Vagina (tissue), 2 donors: ENCODE measurements around the gene NTRK3. TPM values are rescaled to one million over a fixed set of nuclear protein-coding genes. Genes with fewer than 3 reads are reported as not detected.

Experiments
- DNase-seq, 2 donors: peaks; one replicate each; pipeline ENCODE4 v3.0.0-alpha.2; 2017; ENCODE audit errors: extremely low spot score in 2 of 2
- H3K27ac ChIP-seq: fragments of 200-600 bp; sonication (generic); one replicate; pipeline ENCODE4 v1.5.1; 2019
- H3K27me3 ChIP-seq: fragments of 200-600 bp; sonication (generic); one replicate; pipeline ENCODE4 v1.5.1; 2019
- H3K36me3 ChIP-seq, 2 donors: fragments of 200-600 bp; sonication (generic); one replicate each; pipeline ENCODE4 v1.5.1; 2017 to 2019
- H3K4me1 ChIP-seq: fragments of 200-600 bp; sonication (generic); one replicate; pipeline ENCODE4 v1.5.1; 2019
- H3K4me3 ChIP-seq, 2 donors: fragments of 200-600 bp; sonication (generic); 1 replicate in 1 of 2; 2 replicates in 1 of 2; pipeline ENCODE4 v1.5.1; 2016 to 2019
- H3K9me3 ChIP-seq: fragments of 200-600 bp; sonication (generic); one replicate; pipeline ENCODE4 v1.5.1; 2019
- POLR2A ChIP-seq, 2 donors: fragments of 450-650 bp; IDR thresholded peaks; one replicate each; pipeline ENCODE4 v1.6.1; 2017; ENCODE audit warnings: antibody characterized with exemption in 2 of 2, mild to moderate bottlenecking in 2 of 2, moderate library complexity in 2 of 2
- POLR2AphosphoS5 ChIP-seq, 2 donors: sonication (generic); formaldehyde crosslinking; IDR thresholded peaks; one replicate each; pipeline ENCODE4 v1.9.0; 2017; ENCODE audit warnings: antibody characterized with exemption in 2 of 2, mild to moderate bottlenecking in 2 of 2, low read depth in 1 of 2; ENCODE audit not compliant: insufficient read depth in 1 of 2
- intact Hi-C: fragments of 100-400 bp; cut with DNase I; formaldehyde crosslinking; loops from one replicate; pipeline ENCODE4 v1.15.1; 2023
- small RNA-seq: library from RNA; depleted of rRNA; stranded (forward); fragments of <200 nt; gene quantifications from one replicate; pipeline ENCODE3, GENCODE V24; 2016
- total RNA-seq: library from RNA; depleted of rRNA; stranded (reverse); fragments of >200 nt; gene quantifications from one replicate; pipeline ENCODE4 v1.2.3, GENCODE V29; 2016
- TF ChIP-seq, protein P1 (sequence below), 3 experiments: fragments of 450-650 bp in 2 of 3; fragments of 200-600 bp in 1 of 3; sonication (generic) in 1 of 3; IDR thresholded peaks; one replicate each; pipeline ENCODE4 v1.5.1; 2017 to 2019; ENCODE audit warnings: antibody characterized with exemption in 3 of 3, mild to moderate bottlenecking in 2 of 3, moderate library complexity in 2 of 3

NTRK3 gene
- total RNA-seq, 1 donor from 2014 or later, result 4.9 TPM

DNA sequence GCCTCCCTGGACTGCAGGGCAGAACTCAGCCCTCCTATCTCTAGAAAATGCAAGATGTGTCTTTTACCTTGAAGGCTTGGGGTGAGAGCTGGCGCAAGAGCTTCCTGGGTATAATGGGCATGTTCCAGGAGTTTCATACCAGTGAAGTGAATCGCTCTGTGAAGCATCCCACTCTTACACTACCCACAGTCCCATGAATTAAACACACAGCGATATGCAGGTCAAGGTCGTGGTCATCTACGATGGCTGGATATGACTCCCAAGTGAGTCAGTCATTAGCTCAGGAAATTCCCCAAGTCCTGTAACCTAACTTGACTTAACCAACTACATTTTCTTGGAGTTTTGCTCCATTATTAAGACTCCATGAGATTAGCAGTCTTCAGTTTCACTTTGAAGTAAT lies 439.7 kb downstream of the NTRK3 start:
- no peak for DNase-seq
- intact Hi-C loops, result no loop called here

DNA sequence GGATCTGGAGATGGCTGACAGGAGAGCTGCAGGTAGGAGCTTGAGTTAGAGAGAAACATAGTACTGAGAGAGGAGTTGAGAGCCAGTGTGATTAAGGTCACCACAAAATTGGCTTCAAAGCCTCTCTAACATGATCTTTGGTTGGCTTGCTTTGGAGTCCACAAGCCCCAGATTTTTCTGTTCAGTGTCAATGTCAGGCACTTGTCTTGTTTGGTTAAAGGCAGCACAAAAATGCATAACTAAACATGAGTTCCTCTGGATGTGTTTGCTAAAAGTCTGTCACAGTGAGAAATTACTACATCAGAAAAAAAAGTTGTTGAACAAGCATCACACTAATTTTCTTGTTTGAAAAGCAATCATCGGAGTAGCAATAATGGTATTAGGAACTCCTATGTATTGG lies 440.5 kb downstream of the NTRK3 start:
- Histone ChIP-seq H3K4me1 (no peaks in the 10 kb centered on the region), H3K27me3 (no peaks in the 10 kb centered on the region), H3K36me3 (no peaks in the 10 kb centered on the region), H3K27ac (no peak overlapping the region), H3K4me3 (no peak overlapping the region), H3K9me3 (no peaks in the 10 kb centered on the region)
- no peak for DNase-seq
- intact Hi-C loops, result no loop called here
- TF ChIP-seq, protein P1, sequence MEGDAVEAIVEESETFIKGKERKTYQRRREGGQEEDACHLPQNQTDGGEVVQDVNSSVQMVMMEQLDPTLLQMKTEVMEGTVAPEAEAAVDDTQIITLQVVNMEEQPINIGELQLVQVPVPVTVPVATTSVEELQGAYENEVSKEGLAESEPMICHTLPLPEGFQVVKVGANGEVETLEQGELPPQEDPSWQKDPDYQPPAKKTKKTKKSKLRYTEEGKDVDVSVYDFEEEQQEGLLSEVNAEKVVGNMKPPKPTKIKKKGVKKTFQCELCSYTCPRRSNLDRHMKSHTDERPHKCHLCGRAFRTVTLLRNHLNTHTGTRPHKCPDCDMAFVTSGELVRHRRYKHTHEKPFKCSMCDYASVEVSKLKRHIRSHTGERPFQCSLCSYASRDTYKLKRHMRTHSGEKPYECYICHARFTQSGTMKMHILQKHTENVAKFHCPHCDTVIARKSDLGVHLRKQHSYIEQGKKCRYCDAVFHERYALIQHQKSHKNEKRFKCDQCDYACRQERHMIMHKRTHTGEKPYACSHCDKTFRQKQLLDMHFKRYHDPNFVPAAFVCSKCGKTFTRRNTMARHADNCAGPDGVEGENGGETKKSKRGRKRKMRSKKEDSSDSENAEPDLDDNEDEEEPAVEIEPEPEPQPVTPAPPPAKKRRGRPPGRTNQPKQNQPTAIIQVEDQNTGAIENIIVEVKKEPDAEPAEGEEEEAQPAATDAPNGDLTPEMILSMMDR (IDR thresholded peaks at IDR 0.05), result no peak
- no peak for TF ChIP-seq POLR2AphosphoS5 (IDR thresholded peaks at IDR 0.05; ENCODE audit: insufficient read depth in 1 of 2, low read depth in 1 of 2)
- no peak for TF ChIP-seq POLR2A (IDR thresholded peaks at IDR 0.05)

More for the DNA sequence above, 439.7 kb downstream of the NTRK3 start:
- Histone ChIP-seq H3K27ac (no peak overlapping the region), H3K9me3 (no peaks in the 10 kb centered on the region), H3K4me1 (no peaks in the 10 kb centered on the region), H3K4me3 (no peak overlapping the region), H3K36me3 (no peaks in the 10 kb centered on the region), H3K27me3 (no peaks in the 10 kb centered on the region)
- TF ChIP-seq, protein P1 (IDR thresholded peaks at IDR 0.05), result no peak
- no peak for TF ChIP-seq POLR2A (IDR thresholded peaks at IDR 0.05)

Small RNA genes lying within 50 kb of the gene (small RNA-seq; reads per million reads assigned to genes)
- gene MED28P6, result not detected

Other genes starting within 250 kb of the NTRK3 start
- gene MRPL46, start 210.6 kb upstream of the NTRK3 start, total RNA-seq, result 17.4 TPM
- 27.5 TPM for gene MRPS11, start 211.0 kb upstream of the NTRK3 start, total RNA-seq